ENCODE results near the gene FERMT3.

The FERMT3 gene

GRCh38 chr11:64219755-64220154 is 13.2 kb downstream of the FERMT3 start:
- no peak overlapping the region for H3K4me2 ChIP-seq (ENCODE audit: insufficient read depth, low read length)
- no peak for TF ChIP-seq EZH2 (IDR thresholded peaks at IDR 0.05; ENCODE audit: borderline replicate concordance, low read depth, low read length, severe bottlenecking)
- TF ChIP-seq, protein P1, sequence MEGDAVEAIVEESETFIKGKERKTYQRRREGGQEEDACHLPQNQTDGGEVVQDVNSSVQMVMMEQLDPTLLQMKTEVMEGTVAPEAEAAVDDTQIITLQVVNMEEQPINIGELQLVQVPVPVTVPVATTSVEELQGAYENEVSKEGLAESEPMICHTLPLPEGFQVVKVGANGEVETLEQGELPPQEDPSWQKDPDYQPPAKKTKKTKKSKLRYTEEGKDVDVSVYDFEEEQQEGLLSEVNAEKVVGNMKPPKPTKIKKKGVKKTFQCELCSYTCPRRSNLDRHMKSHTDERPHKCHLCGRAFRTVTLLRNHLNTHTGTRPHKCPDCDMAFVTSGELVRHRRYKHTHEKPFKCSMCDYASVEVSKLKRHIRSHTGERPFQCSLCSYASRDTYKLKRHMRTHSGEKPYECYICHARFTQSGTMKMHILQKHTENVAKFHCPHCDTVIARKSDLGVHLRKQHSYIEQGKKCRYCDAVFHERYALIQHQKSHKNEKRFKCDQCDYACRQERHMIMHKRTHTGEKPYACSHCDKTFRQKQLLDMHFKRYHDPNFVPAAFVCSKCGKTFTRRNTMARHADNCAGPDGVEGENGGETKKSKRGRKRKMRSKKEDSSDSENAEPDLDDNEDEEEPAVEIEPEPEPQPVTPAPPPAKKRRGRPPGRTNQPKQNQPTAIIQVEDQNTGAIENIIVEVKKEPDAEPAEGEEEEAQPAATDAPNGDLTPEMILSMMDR (IDR thresholded peaks at IDR 0.05; ENCODE audit: borderline replicate concordance, extremely low read depth, low read length, poor library complexity, severe bottlenecking): no peak
- peaks cover 8% of the 10 kb centered on the region for H3K79me2 ChIP-seq (ENCODE audit: insufficient read depth, low read length)
- H3K27ac ChIP-seq (ENCODE audit: low read length): no peak overlapping the region
- H3K9me3 ChIP-seq (ENCODE audit: insufficient read depth, low read length, severe bottlenecking): no peaks in the 10 kb centered on the region
- no peak overlapping the region for H2AFZ ChIP-seq (ENCODE audit: low read depth, low read length)
- H3K9ac ChIP-seq (ENCODE audit: low read depth, low read length): no peak overlapping the region
- no peak for ATAC-seq (ENCODE audit: insufficient read depth, low read depth)
- no peaks in the 10 kb centered on the region for H3K27me3 ChIP-seq (ENCODE audit: insufficient read depth, low read length, poor library complexity)
- peaks cover 4% of the 10 kb centered on the region for H4K20me1 ChIP-seq (ENCODE audit: insufficient read depth, low read length)
- no peak for DNase-seq
- H3K4me3 ChIP-seq (ENCODE audit: low read depth in 1 of 2, low read length in 2 of 2): no peak overlapping the region
- peaks cover 10% of the 10 kb centered on the region for H3K4me1 ChIP-seq (ENCODE audit: insufficient read depth, low read length)
- H3K36me3 ChIP-seq (ENCODE audit: insufficient read depth, low read length): peaks cover 63% of the 10 kb centered on the region

GRCh38 chr11:64220271-64220670 is 13.8 kb downstream of the FERMT3 start:
- Histone ChIP-seq H3K4me1 (ENCODE audit: insufficient read depth, low read length) (peaks cover 15% of the 10 kb centered on the region), H3K27me3 (ENCODE audit: insufficient read depth, low read length, poor library complexity) (no peaks in the 10 kb centered on the region), H3K9ac (ENCODE audit: low read depth, low read length) (no peak overlapping the region), H4K20me1 (ENCODE audit: insufficient read depth, low read length) (peaks cover 9% of the 10 kb centered on the region), H3K36me3 (ENCODE audit: insufficient read depth, low read length) (peaks cover 64% of the 10 kb centered on the region), H3K9me3 (ENCODE audit: insufficient read depth, low read length, severe bottlenecking) (no peaks in the 10 kb centered on the region), H3K27ac (ENCODE audit: low read length) (no peak overlapping the region), H3K4me2 (ENCODE audit: insufficient read depth, low read length) (no peak overlapping the region), H2AFZ (ENCODE audit: low read depth, low read length) (no peak overlapping the region), H3K4me3 (ENCODE audit: low read depth in 1 of 2, low read length in 2 of 2) (no peak overlapping the region), H3K79me2 (ENCODE audit: insufficient read depth, low read length) (peaks cover 13% of the 10 kb centered on the region)
- no peak for DNase-seq
- TF ChIP-seq, protein P1 (IDR thresholded peaks at IDR 0.05; ENCODE audit: borderline replicate concordance, extremely low read depth, low read length, poor library complexity, severe bottlenecking): no peak
- no peak for TF ChIP-seq EZH2 (IDR thresholded peaks at IDR 0.05; ENCODE audit: borderline replicate concordance, low read depth, low read length, severe bottlenecking)
- no peak for ATAC-seq (ENCODE audit: insufficient read depth, low read depth)

- Histone ChIP-seq H3K27me3 (ENCODE audit: insufficient read depth, low read length, poor library complexity) (no peaks in the 10 kb centered on the region), H3K4me1 (ENCODE audit: insufficient read depth, low read length) (peaks cover 20% of the 10 kb centered on the region), H3K9ac (ENCODE audit: low read depth, low read length) (no peak overlapping the region), H3K4me3 (ENCODE audit: low read depth in 1 of 2, low read length in 2 of 2) (no peak overlapping the region), H3K79me2 (ENCODE audit: insufficient read depth, low read length) (peaks cover 18% of the 10 kb centered on the region), H3K27ac (ENCODE audit: low read length) (no peak overlapping the region), H3K36me3 (ENCODE audit: insufficient read depth, low read length) (peaks cover 64% of the 10 kb centered on the region), H4K20me1 (ENCODE audit: insufficient read depth, low read length) (peaks cover 11% of the 10 kb centered on the region), H3K9me3 (ENCODE audit: insufficient read depth, low read length, severe bottlenecking) (no peaks in the 10 kb centered on the region), H3K4me2 (ENCODE audit: insufficient read depth, low read length) (no peak overlapping the region), H2AFZ (ENCODE audit: low read depth, low read length) (no peak overlapping the region)
- no peak for DNase-seq
- TF ChIP-seq, protein P1 (IDR thresholded peaks at IDR 0.05; ENCODE audit: borderline replicate concordance, extremely low read depth, low read length, poor library complexity, severe bottlenecking): no peak
- TF ChIP-seq EZH2 (IDR thresholded peaks at IDR 0.05; ENCODE audit: borderline replicate concordance, low read depth, low read length, severe bottlenecking): no peak
- no peak for ATAC-seq (ENCODE audit: insufficient read depth, low read depth)
Measured at GRCh38 chr11:64220798-64221197, 14.3 kb downstream of the FERMT3 start.

DNA sequence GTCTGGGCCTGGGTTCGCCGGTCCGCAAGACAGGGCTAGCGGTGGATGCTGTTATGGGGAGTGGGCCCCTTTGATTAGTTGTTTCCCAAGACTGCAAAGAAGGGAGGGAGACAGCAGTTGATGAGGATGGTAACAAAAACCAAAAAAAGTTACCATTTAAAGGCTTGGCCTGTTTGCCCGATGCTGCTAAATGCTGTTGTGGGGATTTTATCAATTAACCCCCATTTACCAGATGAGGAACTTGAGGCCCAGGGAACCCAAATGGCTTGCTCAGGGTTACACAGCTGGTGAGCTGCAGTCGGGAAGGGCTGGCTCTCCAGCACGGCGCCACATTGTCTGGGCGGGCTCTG is 16.1 kb downstream of the FERMT3 start:
- Histone ChIP-seq H3K79me2 (ENCODE audit: insufficient read depth, low read length) (peaks cover 34% of the 10 kb centered on the region), H4K20me1 (ENCODE audit: insufficient read depth, low read length) (peaks cover 11% of the 10 kb centered on the region), H3K36me3 (ENCODE audit: insufficient read depth, low read length) (peaks cover 59% of the 10 kb centered on the region)

More for the DNA sequence above, 16.1 kb downstream of the FERMT3 start:
- H3K9ac ChIP-seq (ENCODE audit: low read depth, low read length): no peak overlapping the region
- no peak overlapping the region for H2AFZ ChIP-seq (ENCODE audit: low read depth, low read length)
- no peak overlapping the region for H3K4me3 ChIP-seq (ENCODE audit: low read depth in 1 of 2, low read length in 2 of 2)
- no peak overlapping the region for H3K4me2 ChIP-seq (ENCODE audit: insufficient read depth, low read length)
- ATAC-seq (ENCODE audit: insufficient read depth, low read depth) (no peak), DNase-seq (no peak)
- peaks cover 33% of the 10 kb centered on the region for H3K4me1 ChIP-seq (ENCODE audit: insufficient read depth, low read length)
- H3K27ac ChIP-seq (ENCODE audit: low read length): no peak overlapping the region
- no peaks in the 10 kb centered on the region for H3K27me3 ChIP-seq (ENCODE audit: insufficient read depth, low read length, poor library complexity)
- TF ChIP-seq EZH2 (IDR thresholded peaks at IDR 0.05; ENCODE audit: borderline replicate concordance, low read depth, low read length, severe bottlenecking): no peak
- TF ChIP-seq, protein P1 (IDR thresholded peaks at IDR 0.05; ENCODE audit: borderline replicate concordance, extremely low read depth, low read length, poor library complexity, severe bottlenecking): no peak
- H3K9me3 ChIP-seq (ENCODE audit: insufficient read depth, low read length, severe bottlenecking): no peaks in the 10 kb centered on the region
